Measurements from ENCODE around the gene DKK3. TPM values are rescaled to one million over a fixed set of nuclear protein-coding genes. Genes with fewer than 3 reads are reported as not detected.
A peak's percentile ranks its signal among the peaks of the same experiment; 100 is the strongest.

The DKK3 gene
- total RNA-seq, 3 donors from 2014 or later (not counting 1 experiment from before 2014, with no cell fraction given): 0.16 to 0.70 TPM; not detected in 1

DNA sequence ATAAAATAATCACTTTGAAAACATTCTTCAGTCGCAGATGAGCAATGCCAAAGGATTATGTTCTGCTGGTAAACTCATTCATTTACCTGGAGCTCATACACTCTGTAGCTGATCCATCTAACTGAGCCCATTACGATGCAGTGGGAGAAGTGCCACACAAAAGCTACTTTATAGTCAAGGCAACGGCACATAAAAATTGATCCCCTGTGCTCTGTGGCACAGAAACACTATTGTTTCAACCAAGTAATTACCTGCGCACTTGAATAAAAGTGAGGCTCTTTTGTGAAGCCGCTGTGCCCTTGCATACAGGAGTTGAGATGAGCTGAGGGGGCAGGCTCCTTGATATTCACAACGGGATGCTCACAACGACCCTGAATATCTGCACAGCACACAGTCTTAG is 7.2 kb downstream of the DKK3 start:
- Histone ChIP-seq H3K27me3 (ENCODE audit: control insufficient read depth, insufficient read depth, low read length) (peaks cover 6% of the 10 kb centered on the region), H3K4me1 (ENCODE audit: control insufficient read depth, insufficient read depth, low read length) (peaks cover 13% of the 10 kb centered on the region), H3K36me3 (ENCODE audit: control insufficient read depth, insufficient read depth, low read length) (no peaks in the 10 kb centered on the region), H3K27ac (ENCODE audit: low read length) (no peak overlapping the region), H3K9me3 (ENCODE audit: control insufficient read depth, insufficient read depth, low read length) (no peaks in the 10 kb centered on the region), H3K4me3 (ENCODE audit: low read length) (no peak overlapping the region)
- Mint-ChIP-seq H3K27me3 (ENCODE audit: low read depth in 2 of 2) (peaks cover 17 to 58% of the 10 kb centered on the region in 2 donors), H3K36me3 (no peaks in the 10 kb centered on the region), H3K4me1 (peaks cover 0 to 6% of the 10 kb centered on the region in 2 donors), H3K9me3 (no peaks in the 10 kb centered on the region), H3K27ac (no peak overlapping the region), H3K4me3 (no peak overlapping the region)
- intact Hi-C loops (cut with micrococcal nuclease): no loop called here
- TF ChIP-seq, protein P1, sequence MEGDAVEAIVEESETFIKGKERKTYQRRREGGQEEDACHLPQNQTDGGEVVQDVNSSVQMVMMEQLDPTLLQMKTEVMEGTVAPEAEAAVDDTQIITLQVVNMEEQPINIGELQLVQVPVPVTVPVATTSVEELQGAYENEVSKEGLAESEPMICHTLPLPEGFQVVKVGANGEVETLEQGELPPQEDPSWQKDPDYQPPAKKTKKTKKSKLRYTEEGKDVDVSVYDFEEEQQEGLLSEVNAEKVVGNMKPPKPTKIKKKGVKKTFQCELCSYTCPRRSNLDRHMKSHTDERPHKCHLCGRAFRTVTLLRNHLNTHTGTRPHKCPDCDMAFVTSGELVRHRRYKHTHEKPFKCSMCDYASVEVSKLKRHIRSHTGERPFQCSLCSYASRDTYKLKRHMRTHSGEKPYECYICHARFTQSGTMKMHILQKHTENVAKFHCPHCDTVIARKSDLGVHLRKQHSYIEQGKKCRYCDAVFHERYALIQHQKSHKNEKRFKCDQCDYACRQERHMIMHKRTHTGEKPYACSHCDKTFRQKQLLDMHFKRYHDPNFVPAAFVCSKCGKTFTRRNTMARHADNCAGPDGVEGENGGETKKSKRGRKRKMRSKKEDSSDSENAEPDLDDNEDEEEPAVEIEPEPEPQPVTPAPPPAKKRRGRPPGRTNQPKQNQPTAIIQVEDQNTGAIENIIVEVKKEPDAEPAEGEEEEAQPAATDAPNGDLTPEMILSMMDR (IDR thresholded peaks at IDR 0.05): no peak
- no peak for ATAC-seq
- DNase-seq: no peak
- 88% methylated on average over 7 of the region's 7 CpGs for WGBS (ENCODE audit: insufficient coverage)

DNA sequence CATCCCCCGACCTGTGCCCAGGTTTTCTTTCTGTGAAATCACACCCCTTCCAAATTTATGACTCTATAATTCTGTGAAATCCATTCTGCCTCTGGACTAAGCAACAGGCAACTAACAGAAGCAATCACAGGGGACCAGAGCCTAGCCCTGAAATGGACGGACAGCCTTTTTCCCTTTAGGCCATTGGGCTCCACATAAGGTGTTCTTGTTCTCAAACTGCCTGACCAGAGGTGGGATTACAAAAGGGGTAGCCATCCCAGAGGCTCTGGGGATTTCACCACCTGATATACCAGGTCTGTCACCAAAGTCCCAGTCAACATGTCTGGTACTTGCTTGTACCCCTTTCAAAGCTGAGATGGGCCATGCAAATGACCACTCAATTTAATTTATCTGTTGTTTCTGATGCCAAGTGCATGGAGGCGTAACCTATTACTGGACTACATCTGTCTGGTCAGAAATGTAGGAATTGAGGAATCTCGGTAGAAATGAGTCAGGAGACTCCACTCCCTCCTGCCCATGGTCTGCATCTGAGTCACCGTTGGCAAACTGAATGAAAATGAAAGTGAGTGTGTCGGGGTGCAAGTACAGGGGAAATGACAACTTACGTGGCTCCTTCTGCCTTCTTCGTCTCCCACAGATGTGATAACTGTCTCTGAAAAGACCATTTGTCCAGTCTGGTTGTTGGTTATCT is 10.2 kb downstream of the DKK3 start:
- ATAC-seq (peak in 1 of 3 donors; percentile 24), DNase-seq (peak in 1 of 2 donors; percentile 34)
- peaks cover 0 to 6% of the 10 kb centered on the region in 2 donors for H3K4me1 Mint-ChIP-seq
- no peaks in the 10 kb centered on the region for H3K27me3 ChIP-seq (ENCODE audit: control insufficient read depth, insufficient read depth, low read length)
- H3K27ac Mint-ChIP-seq: no peak overlapping the region
- no peak overlapping the region for H3K27ac ChIP-seq (ENCODE audit: low read length)
- H3K4me3 Mint-ChIP-seq: peak overlapping the region; percentile 65
- H3K4me3 ChIP-seq (ENCODE audit: low read length): no peak overlapping the region
- no peaks in the 10 kb centered on the region for H3K9me3 Mint-ChIP-seq
- WGBS (ENCODE audit: insufficient coverage): 59% methylated on average over 8 of the region's 8 CpGs
- H3K27me3 Mint-ChIP-seq (ENCODE audit: low read depth in 2 of 2): peaks cover 13 to 47% of the 10 kb centered on the region in 2 donors
- peaks cover 21% of the 10 kb centered on the region for H3K4me1 ChIP-seq (ENCODE audit: control insufficient read depth, insufficient read depth, low read length)
- H3K9me3 ChIP-seq (ENCODE audit: control insufficient read depth, insufficient read depth, low read length): no peaks in the 10 kb centered on the region
- TF ChIP-seq, protein P1 (IDR thresholded peaks at IDR 0.05): no peak
- intact Hi-C loops (cut with micrococcal nuclease): no loop called here
- H3K36me3 Mint-ChIP-seq: no peaks in the 10 kb centered on the region
- no peaks in the 10 kb centered on the region for H3K36me3 ChIP-seq (ENCODE audit: control insufficient read depth, insufficient read depth, low read length)

DNA sequence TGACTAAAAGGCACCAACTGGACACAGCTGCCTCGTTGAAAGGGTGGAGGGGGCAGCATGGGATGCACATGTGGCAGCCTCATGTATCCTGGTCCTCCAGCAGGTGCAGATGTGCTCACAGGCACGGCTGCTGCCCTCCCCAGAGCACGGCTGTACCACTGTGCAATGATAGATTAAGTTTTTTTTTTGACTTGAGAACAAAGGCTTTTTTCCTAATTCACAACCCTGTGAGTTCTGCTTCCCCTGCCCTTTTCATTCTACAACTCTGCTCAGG is 11.4 kb downstream of the DKK3 start:
- peaks cover 0 to 6% of the 10 kb centered on the region in 2 donors for H3K4me1 Mint-ChIP-seq
- H3K4me3 Mint-ChIP-seq: no peak overlapping the region
- no peaks in the 10 kb centered on the region for H3K9me3 Mint-ChIP-seq
- H3K36me3 Mint-ChIP-seq: no peaks in the 10 kb centered on the region
- TF ChIP-seq, protein P1 (IDR thresholded peaks at IDR 0.05): no peak
- Histone ChIP-seq H3K27me3 (ENCODE audit: control insufficient read depth, insufficient read depth, low read length) (no peaks in the 10 kb centered on the region), H3K36me3 (ENCODE audit: control insufficient read depth, insufficient read depth, low read length) (no peaks in the 10 kb centered on the region), H3K9me3 (ENCODE audit: control insufficient read depth, insufficient read depth, low read length) (no peaks in the 10 kb centered on the region), H3K27ac (ENCODE audit: low read length) (no peak overlapping the region), H3K4me3 (ENCODE audit: low read length) (no peak overlapping the region), H3K4me1 (ENCODE audit: control insufficient read depth, insufficient read depth, low read length) (peaks cover 21% of the 10 kb centered on the region)
- no peak overlapping the region for H3K27ac Mint-ChIP-seq
- DNase-seq: no peak
- intact Hi-C loops (cut with micrococcal nuclease): no loop called here
- 78% methylated on average over 2 of the region's 3 CpGs for WGBS (ENCODE audit: insufficient coverage)
- no peak for ATAC-seq
- peaks cover 10 to 43% of the 10 kb centered on the region in 2 donors for H3K27me3 Mint-ChIP-seq (ENCODE audit: low read depth in 2 of 2)
